HEK293 (cell line): Measurements from ENCODE around the gene NANOS1.

Experiments used
- CTCF ChIA-PET: fragments of 350-600 bp; formaldehyde crosslinking; extraction: SDS; loops from one replicate; lab custom pipeline; 2021; ENCODE audit warnings: antibody characterized with exemption; lab: Yijun Ruan, JAX
- POLR2A ChIA-PET: fragments of 300-600 bp; formaldehyde crosslinking; extraction: SDS; loops from one replicate; lab custom pipeline; 2020; ENCODE audit warnings: antibody characterized with exemption, inconsistent platforms; lab: Yijun Ruan, JAX
- H3K27ac ChIP-seq: fragments of 200-500 bp; sonication (Bioruptor generic); 2 replicates; pipeline ENCODE4 v1.5.1; 2014; ENCODE audit warnings: low read depth, low read length, control low read depth, inconsistent platforms; ENCODE audit errors: extremely low read depth
- H3K36me3 ChIP-seq, 2 experiments: fragments of 200-500 bp in 1 of 2; sonication (Bioruptor generic) in 1 of 2; 1 replicate in 1 of 2; 2 replicates in 1 of 2; pipeline ENCODE4 v1.5.1; 2014 to 2017; ENCODE audit warnings: inconsistent platforms in 2 of 2, low read length in 2 of 2; ENCODE audit not compliant: control insufficient read depth in 2 of 2, insufficient read depth in 1 of 2
- H3K4me1 ChIP-seq: fragments of 200-500 bp; sonication (Bioruptor generic); 2 replicates; pipeline ENCODE4 v1.5.1; 2014; ENCODE audit warnings: mild to moderate bottlenecking, low read length, inconsistent platforms; ENCODE audit not compliant: control insufficient read depth, insufficient read depth
- H3K4me3 ChIP-seq: 2 replicates; pipeline ENCODE4 v1.5.1; 2011; ENCODE audit warnings: low read depth, mild to moderate bottlenecking, control low read depth, low read length, moderate library complexity
- H3K9me3 ChIP-seq: fragments of 200-500 bp; sonication (Bioruptor generic); 2 replicates; pipeline ENCODE4 v1.5.1; 2014; ENCODE audit warnings: low read depth, low read length, inconsistent platforms; ENCODE audit not compliant: control insufficient read depth, insufficient read depth
- ELK4 ChIP-seq: IDR thresholded peaks from 2 replicates; pipeline ENCODE4 v1.6.1; 2011; ENCODE audit warnings: mild to moderate bottlenecking, low read depth, low read length, borderline replicate concordance
- GFI1B ChIP-seq: fragments of 450-650 bp; formaldehyde crosslinking; IDR thresholded peaks from 2 replicates; pipeline ENCODE4 v1.5.1; 2016; ENCODE audit warnings: missing biosample characterization, missing genetic modification characterization
- KLF7 ChIP-seq: fragments of 450-650 bp; formaldehyde crosslinking; IDR thresholded peaks from 2 replicates; pipeline ENCODE4 v1.5.1; 2016; ENCODE audit warnings: missing biosample characterization, missing genetic modification characterization, borderline replicate concordance
- MYNN ChIP-seq: fragments of 450-650 bp; formaldehyde crosslinking; IDR thresholded peaks from 2 replicates; pipeline ENCODE4 v1.5.1; 2016; ENCODE audit warnings: missing biosample characterization, missing genetic modification characterization, borderline replicate concordance
- TCF7L2 ChIP-seq: IDR thresholded peaks from 2 replicates; pipeline ENCODE4 v1.6.1; 2011; ENCODE audit warnings: low read depth, mild to moderate bottlenecking, inconsistent platforms, low read length, moderate library complexity, borderline replicate concordance
- ZBTB20 ChIP-seq: fragments of 450-650 bp; formaldehyde crosslinking; IDR thresholded peaks from 2 replicates; pipeline ENCODE4 v1.5.1; 2016; ENCODE audit warnings: missing biosample characterization, missing genetic modification characterization
- ZFHX2 ChIP-seq: fragments of 450-650 bp; formaldehyde crosslinking; conservative IDR thresholded peaks from 2 replicates; pipeline ENCODE4 v1.5.1; 2016; ENCODE audit warnings: missing biosample characterization, missing genetic modification characterization
- ZNF132 ChIP-seq: fragments of 450-650 bp; formaldehyde crosslinking; IDR thresholded peaks from 2 replicates; pipeline ENCODE4 v1.5.1; 2017; ENCODE audit warnings: missing biosample characterization, missing genetic modification characterization, borderline replicate concordance
- ZNF155 ChIP-seq: fragments of 450-650 bp; formaldehyde crosslinking; IDR thresholded peaks from 2 replicates; pipeline ENCODE4 v1.5.1; 2016; ENCODE audit warnings: missing biosample characterization, missing genetic modification characterization
- ZNF202 ChIP-seq: fragments of 450-650 bp; formaldehyde crosslinking; IDR thresholded peaks from 2 replicates; pipeline ENCODE4 v1.5.1; 2016; ENCODE audit warnings: missing biosample characterization, missing genetic modification characterization, borderline replicate concordance
- ZNF214 ChIP-seq: fragments of 450-650 bp; formaldehyde crosslinking; IDR thresholded peaks from 2 replicates; pipeline ENCODE4 v1.5.1; 2017; ENCODE audit warnings: missing biosample characterization, mild to moderate bottlenecking, missing genetic modification characterization, borderline replicate concordance
- ZNF292 ChIP-seq: fragments of 450-650 bp; formaldehyde crosslinking; IDR thresholded peaks from 2 replicates; pipeline ENCODE4 v1.5.1; 2016; ENCODE audit warnings: low read depth, missing biosample characterization, missing genetic modification characterization, borderline replicate concordance
- ZNF311 ChIP-seq: fragments of 450-650 bp; formaldehyde crosslinking; IDR thresholded peaks from 2 replicates; pipeline ENCODE4 v1.5.1; 2017; ENCODE audit warnings: missing biosample characterization, missing genetic modification characterization, borderline replicate concordance
- ZNF324 ChIP-seq: fragments of 450-650 bp; formaldehyde crosslinking; IDR thresholded peaks from 2 replicates; pipeline ENCODE4 v1.5.1; 2016; ENCODE audit warnings: missing biosample characterization, missing genetic modification characterization
- ZNF555 ChIP-seq: fragments of 450-650 bp; formaldehyde crosslinking; conservative IDR thresholded peaks from 2 replicates; pipeline ENCODE4 v1.5.1; 2017; ENCODE audit warnings: missing biosample characterization, mild to moderate bottlenecking, missing genetic modification characterization, inconsistent platforms
- ZNF571 ChIP-seq: fragments of 450-650 bp; formaldehyde crosslinking; IDR thresholded peaks from 2 replicates; pipeline ENCODE4 v1.5.0; 2017; ENCODE audit warnings: missing biosample characterization, missing genetic modification characterization
- ZNF626 ChIP-seq: fragments of 450-650 bp; sonication (Bioruptor Pico); formaldehyde crosslinking; IDR thresholded peaks from 2 replicates; pipeline ENCODE4 v1.5.1; 2018; ENCODE audit warnings: missing biosample characterization, missing genetic modification characterization, inconsistent platforms
- ZNF664 ChIP-seq: fragments of 450-650 bp; formaldehyde crosslinking; IDR thresholded peaks from 2 replicates; pipeline ENCODE4 v1.5.1; 2016; ENCODE audit warnings: missing biosample characterization, missing genetic modification characterization
- ZNF776 ChIP-seq: fragments of 450-650 bp; formaldehyde crosslinking; IDR thresholded peaks from 2 replicates; pipeline ENCODE4 v1.5.0; 2017; ENCODE audit warnings: missing biosample characterization, missing genetic modification characterization, borderline replicate concordance
- ZNF830 ChIP-seq: fragments of 450-650 bp; IDR thresholded peaks from 2 replicates; pipeline ENCODE4 v1.5.0; 2018; ENCODE audit warnings: missing biosample characterization, missing genetic modification characterization, low read depth, mild to moderate bottlenecking, moderate library complexity
- TF ChIP-seq, protein P1 (sequence below): fragments of 450-650 bp; formaldehyde crosslinking; IDR thresholded peaks from 2 replicates; pipeline ENCODE4 v1.5.1; 2017; ENCODE audit warnings: missing biosample characterization, missing genetic modification characterization

The NANOS1 gene

DNA sequence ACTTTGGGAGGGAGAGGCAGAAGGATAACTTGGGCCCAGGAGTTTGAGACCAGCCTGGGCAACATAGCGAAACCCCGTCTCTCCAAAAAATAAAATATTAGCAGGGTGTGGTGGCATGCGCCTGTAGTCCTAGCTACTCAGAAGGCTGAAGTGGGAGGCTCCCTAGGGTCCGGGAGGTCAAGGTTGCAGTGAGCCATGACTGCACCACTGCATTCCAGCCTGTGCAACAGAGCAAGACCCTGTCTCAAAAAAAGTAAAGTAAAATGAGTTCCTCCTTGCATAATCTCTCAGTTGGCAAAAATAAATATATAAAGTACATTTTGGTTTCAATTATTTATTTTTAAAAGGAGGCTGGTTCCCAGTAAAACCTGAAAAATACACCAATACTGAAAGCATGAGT, 11.8 kb downstream of the NANOS1 start:
- ChIA-PET CTCF (no interaction called here), POLR2A (no interaction called here)

DNA sequence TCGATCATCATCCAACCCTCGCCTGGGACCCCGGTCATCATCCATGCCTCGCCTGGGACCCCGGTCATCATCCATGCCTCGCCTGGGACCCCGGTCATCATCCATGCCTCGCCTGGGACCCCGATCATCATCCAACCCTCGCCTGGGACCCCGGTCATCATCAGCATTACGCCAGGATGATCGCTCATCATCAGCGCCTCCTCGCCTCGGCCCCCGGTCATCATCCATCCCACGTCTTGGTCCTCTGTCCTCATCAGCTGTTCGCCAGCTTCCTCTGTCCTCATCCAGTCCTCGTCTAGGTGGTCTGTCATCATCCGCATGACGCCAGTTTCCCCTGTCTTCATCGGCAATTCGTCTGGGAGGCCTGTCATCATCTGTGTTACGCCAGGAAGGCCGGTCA, 12.7 kb downstream of the NANOS1 start:
- POLR2A ChIA-PET, result no interaction called here
- TF ChIP-seq ZNF571 (no peak), ZNF776 (tag by site-specific recombination) (no peak), ZNF555 (tag by site-specific recombination) (no peak), ZNF830 (tag by site-specific recombination) (no peak), GFI1B (tag by site-specific recombination) (no peak)
- TF ChIP-seq, protein P1, sequence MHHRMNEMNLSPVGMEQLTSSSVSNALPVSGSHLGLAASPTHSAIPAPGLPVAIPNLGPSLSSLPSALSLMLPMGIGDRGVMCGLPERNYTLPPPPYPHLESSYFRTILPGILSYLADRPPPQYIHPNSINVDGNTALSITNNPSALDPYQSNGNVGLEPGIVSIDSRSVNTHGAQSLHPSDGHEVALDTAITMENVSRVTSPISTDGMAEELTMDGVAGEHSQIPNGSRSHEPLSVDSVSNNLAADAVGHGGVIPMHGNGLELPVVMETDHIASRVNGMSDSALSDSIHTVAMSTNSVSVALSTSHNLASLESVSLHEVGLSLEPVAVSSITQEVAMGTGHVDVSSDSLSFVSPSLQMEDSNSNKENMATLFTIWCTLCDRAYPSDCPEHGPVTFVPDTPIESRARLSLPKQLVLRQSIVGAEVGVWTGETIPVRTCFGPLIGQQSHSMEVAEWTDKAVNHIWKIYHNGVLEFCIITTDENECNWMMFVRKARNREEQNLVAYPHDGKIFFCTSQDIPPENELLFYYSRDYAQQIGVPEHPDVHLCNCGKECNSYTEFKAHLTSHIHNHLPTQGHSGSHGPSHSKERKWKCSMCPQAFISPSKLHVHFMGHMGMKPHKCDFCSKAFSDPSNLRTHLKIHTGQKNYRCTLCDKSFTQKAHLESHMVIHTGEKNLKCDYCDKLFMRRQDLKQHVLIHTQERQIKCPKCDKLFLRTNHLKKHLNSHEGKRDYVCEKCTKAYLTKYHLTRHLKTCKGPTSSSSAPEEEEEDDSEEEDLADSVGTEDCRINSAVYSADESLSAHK (tag by site-specific recombination), result no peak
- TF ChIP-seq, all 188 proteins: peak for 0
- H3K4me3 ChIP-seq, result no peak overlapping the region
- H3K27ac ChIP-seq, result no peak overlapping the region; the same call in 1 of the 2 replicates
- H3K4me1 ChIP-seq, result no peaks in the 10 kb centered on the region
- H3K9me3 ChIP-seq, result no peaks in the 10 kb centered on the region
- CTCF ChIA-PET, result no interaction called here
- peaks cover 97% of the 10 kb centered on the region in 2 experiments for H3K36me3 ChIP-seq

More for the DNA sequence above, 11.8 kb downstream of the NANOS1 start:
- no peaks in the 10 kb centered on the region for H3K9me3 ChIP-seq
- H3K27ac ChIP-seq, result no peak overlapping the region
- TF ChIP-seq ZNF664 (no peak), ZNF155 (tag by site-specific recombination) (no peak), TCF7L2 (no peak), ZFHX2 (tag by site-specific recombination) (no peak), ZNF202 (tag by site-specific recombination) (no peak)
- peaks cover 96 to 97% of the 10 kb centered on the region in 2 experiments for H3K36me3 ChIP-seq
- no peak overlapping the region for H3K4me3 ChIP-seq
- no peaks in the 10 kb centered on the region for H3K4me1 ChIP-seq

DNA sequence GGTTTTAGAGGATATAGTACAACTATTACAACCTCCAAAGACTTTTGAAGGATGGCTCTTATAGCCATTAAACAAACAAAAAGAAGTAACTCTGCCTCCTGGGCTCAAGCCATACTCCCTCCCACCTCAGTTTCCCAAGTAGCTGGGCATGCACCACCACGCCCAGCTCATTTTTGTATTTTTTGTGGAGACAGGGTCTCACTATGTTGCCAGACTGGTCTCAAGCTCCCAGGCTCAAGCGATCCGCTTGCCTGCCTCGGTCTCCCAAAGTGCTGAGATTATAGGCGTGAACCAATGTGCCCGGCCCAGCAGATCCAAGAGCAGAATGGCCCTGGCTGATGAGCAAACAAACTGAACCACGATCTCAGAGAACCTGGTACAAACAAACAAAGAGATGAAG, 16.0 kb downstream of the NANOS1 start:
- no peak overlapping the region for H3K27ac ChIP-seq
- no peak overlapping the region for H3K4me3 ChIP-seq
- CTCF ChIA-PET, result no interaction called here
- TF ChIP-seq MYNN (tag by site-specific recombination) (no peak), KLF7 (no peak), ZNF626 (no peak), ZNF324 (tag by site-specific recombination) (no peak), ZNF292 (tag by site-specific recombination) (no peak), ZBTB20 (tag by site-specific recombination) (no peak)
- POLR2A ChIA-PET, result interaction anchor here (0.8 kb wide), 1 partner anchor 58 kb away, joined by 3 read pairs; the partner anchor contains the start of gene DENND10
- no peaks in the 10 kb centered on the region for H3K4me1 ChIP-seq
- peaks cover 97% of the 10 kb centered on the region in 2 experiments for H3K36me3 ChIP-seq
- no peaks in the 10 kb centered on the region for H3K9me3 ChIP-seq

- H3K4me3 ChIP-seq, result no peak overlapping the region
- no peak for TF ChIP-seq ZNF132
- no peak for TF ChIP-seq ZNF311
- no peak for TF ChIP-seq ELK4
- TF ChIP-seq ZNF214 (tag by site-specific recombination), result no peak
- H3K27ac ChIP-seq, result no peak overlapping the region
- POLR2A ChIA-PET, result no interaction called here
- CTCF ChIA-PET, result interaction anchor here (0.7 kb wide), 1 partner anchor 83 kb away, joined by 3 read pairs; no protein-coding TSS in a partner anchor
- peaks cover 93 to 99% of the 10 kb centered on the region in 2 experiments for H3K36me3 ChIP-seq
- no peaks in the 10 kb centered on the region for H3K9me3 ChIP-seq
- no peaks in the 10 kb centered on the region for H3K4me1 ChIP-seq
Observed at GRCh38 chr10:119049361-119049760, 19.8 kb downstream of the NANOS1 start.
